IPS-NIHi7 (cell line): ENCODE results near the gene ROCK2.

Source experiments
- DNase-seq: peaks from one replicate; pipeline ENCODE4 v3.0.0; 2012; ENCODE audit warnings: mixed read lengths; ENCODE audit errors: extremely low spot score

ROCK2 gene

GRCh38 chr2:11154016-11154922 is 190.2 kb downstream of the ROCK2 start:
- DNase-seq: no peak

- DNase-seq: no peak
Observed at GRCh38 chr2:11152591-11152990, 191.8 kb downstream of the ROCK2 start.

GRCh38 chr2:11147263-11147662 is 197.2 kb downstream of the ROCK2 start:
- DNase-seq: no peak

- DNase-seq: no peak
Observed at GRCh38 chr2:11146076-11146475, 198.4 kb downstream of the ROCK2 start.

GRCh38 chr2:11145350-11145749 is 199.1 kb downstream of the ROCK2 start:
- no peak for DNase-seq

- no peak for DNase-seq
Observed at GRCh38 chr2:11144738-11145079, 199.7 kb downstream of the ROCK2 start.

- DNase-seq: no peak
Observed at GRCh38 chr2:11144077-11144737, 200.2 kb downstream of the ROCK2 start.

- no peak for DNase-seq
Observed at GRCh38 chr2:11142987-11143386, 201.4 kb downstream of the ROCK2 start.

- no peak for DNase-seq
Observed at GRCh38 chr2:11142330-11142729, 202.1 kb downstream of the ROCK2 start.

GRCh38 chr2:11141319-11141718 is 203.1 kb downstream of the ROCK2 start:
- no peak for DNase-seq

GRCh38 chr2:11140492-11140891 is 203.9 kb downstream of the ROCK2 start:
- DNase-seq: no peak

- no peak for DNase-seq
Observed at GRCh38 chr2:11134349-11134748, 210.1 kb downstream of the ROCK2 start.

GRCh38 chr2:11133936-11134320 is 210.5 kb downstream of the ROCK2 start:
- DNase-seq: no peak

- DNase-seq: no peak
Observed at GRCh38 chr2:11133238-11133935, 211.0 kb downstream of the ROCK2 start.

- DNase-seq: no peak
Observed at GRCh38 chr2:11132036-11132671, 212.3 kb downstream of the ROCK2 start.

GRCh38 chr2:11131166-11131920 is 213.1 kb downstream of the ROCK2 start:
- DNase-seq: no peak
